GM13976 (cell line): ENCODE measurements around the gene RNF175.

Experiments
- DNase-seq: peaks from one replicate; pipeline ENCODE4 v3.0.0; 2012; ENCODE audit warnings: low spot score
- in situ Hi-C: fragments of 300-500 bp; cut with MboI; formaldehyde crosslinking; loops from one replicate; pipeline ENCODE4 v1.12.0; 2022; ENCODE audit warnings: low sequenced_read_pairs, mixed read lengths, inconsistent platforms; ENCODE audit not compliant: unreplicated experiment
- TF ChIP-seq, protein P1 (sequence below): IDR thresholded peaks from 2 replicates; pipeline ENCODE4 v1.5.1; 2012; ENCODE audit warnings: borderline replicate concordance, mild to moderate bottlenecking; ENCODE audit not compliant: insufficient read depth; ENCODE audit errors: extremely low read depth, missing control alignments, control extremely low read depth

The RNF175 gene

GRCh38 chr4:153758136-153758535, 1.7 kb downstream of the RNF175 start:
- TF ChIP-seq, protein P1, sequence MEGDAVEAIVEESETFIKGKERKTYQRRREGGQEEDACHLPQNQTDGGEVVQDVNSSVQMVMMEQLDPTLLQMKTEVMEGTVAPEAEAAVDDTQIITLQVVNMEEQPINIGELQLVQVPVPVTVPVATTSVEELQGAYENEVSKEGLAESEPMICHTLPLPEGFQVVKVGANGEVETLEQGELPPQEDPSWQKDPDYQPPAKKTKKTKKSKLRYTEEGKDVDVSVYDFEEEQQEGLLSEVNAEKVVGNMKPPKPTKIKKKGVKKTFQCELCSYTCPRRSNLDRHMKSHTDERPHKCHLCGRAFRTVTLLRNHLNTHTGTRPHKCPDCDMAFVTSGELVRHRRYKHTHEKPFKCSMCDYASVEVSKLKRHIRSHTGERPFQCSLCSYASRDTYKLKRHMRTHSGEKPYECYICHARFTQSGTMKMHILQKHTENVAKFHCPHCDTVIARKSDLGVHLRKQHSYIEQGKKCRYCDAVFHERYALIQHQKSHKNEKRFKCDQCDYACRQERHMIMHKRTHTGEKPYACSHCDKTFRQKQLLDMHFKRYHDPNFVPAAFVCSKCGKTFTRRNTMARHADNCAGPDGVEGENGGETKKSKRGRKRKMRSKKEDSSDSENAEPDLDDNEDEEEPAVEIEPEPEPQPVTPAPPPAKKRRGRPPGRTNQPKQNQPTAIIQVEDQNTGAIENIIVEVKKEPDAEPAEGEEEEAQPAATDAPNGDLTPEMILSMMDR: no peak
- in situ Hi-C loops: no loop called here
- no peak for DNase-seq

GRCh38 chr4:153757407-153757806, 2.4 kb downstream of the RNF175 start:
- in situ Hi-C loops: no loop called here
- DNase-seq: no peak
- TF ChIP-seq, protein P1: no peak

GRCh38 chr4:153755186-153755585, 4.6 kb downstream of the RNF175 start:
- in situ Hi-C loops: no loop called here
- TF ChIP-seq, protein P1: no peak

GRCh38 chr4:153750197-153750817, 9.5 kb downstream of the RNF175 start:
- TF ChIP-seq, protein P1: peak; percentile 64
- peak; percentile 61 for DNase-seq
- in situ Hi-C loops: no loop called here

More at GRCh38 chr4:153755186-153755585, 4.6 kb downstream of the RNF175 start:
- no peak for DNase-seq

GRCh38 chr4:153748378-153748777, 11.4 kb downstream of the RNF175 start:
- in situ Hi-C loops: no loop called here
- DNase-seq: no peak
- TF ChIP-seq, protein P1: no peak

DNA sequence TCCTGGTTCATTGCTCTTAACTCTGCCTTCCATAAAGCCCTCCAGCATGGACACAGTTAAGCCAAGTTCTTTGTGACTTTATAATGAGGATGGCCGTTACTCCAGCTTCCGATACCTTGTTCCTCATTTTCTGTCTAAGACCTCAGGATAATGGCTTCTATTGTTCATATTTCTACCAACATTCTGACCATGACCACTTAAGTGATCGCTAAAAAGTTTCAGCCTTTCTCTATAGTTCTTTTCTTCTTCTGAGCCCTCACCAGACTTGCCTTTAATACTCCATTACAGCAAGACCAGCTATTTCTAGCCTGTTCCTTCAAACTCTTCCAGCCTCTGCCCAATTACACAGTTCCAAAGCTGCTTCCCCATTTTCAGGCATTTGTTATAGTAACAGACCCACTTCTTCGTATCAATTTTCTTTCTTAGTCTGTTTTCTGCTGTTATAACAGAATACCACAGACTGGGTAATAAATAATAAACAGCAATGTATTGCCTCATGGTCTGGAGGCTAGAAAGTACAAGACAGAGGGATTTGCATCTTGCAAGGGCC, 12.3 kb downstream of the RNF175 start:
- TF ChIP-seq, protein P1: no peak
- in situ Hi-C loops: no loop called here
- DNase-seq: no peak
